ENCODE data around the gene ALK. TPM values are rescaled to one million over a fixed set of nuclear protein-coding genes. Genes with fewer than 3 reads are reported as not detected.

Gene ALK
- polyA plus RNA-seq, 2 of the 4 experiments (the other 2 are of a cell fraction): not detected

DNA sequence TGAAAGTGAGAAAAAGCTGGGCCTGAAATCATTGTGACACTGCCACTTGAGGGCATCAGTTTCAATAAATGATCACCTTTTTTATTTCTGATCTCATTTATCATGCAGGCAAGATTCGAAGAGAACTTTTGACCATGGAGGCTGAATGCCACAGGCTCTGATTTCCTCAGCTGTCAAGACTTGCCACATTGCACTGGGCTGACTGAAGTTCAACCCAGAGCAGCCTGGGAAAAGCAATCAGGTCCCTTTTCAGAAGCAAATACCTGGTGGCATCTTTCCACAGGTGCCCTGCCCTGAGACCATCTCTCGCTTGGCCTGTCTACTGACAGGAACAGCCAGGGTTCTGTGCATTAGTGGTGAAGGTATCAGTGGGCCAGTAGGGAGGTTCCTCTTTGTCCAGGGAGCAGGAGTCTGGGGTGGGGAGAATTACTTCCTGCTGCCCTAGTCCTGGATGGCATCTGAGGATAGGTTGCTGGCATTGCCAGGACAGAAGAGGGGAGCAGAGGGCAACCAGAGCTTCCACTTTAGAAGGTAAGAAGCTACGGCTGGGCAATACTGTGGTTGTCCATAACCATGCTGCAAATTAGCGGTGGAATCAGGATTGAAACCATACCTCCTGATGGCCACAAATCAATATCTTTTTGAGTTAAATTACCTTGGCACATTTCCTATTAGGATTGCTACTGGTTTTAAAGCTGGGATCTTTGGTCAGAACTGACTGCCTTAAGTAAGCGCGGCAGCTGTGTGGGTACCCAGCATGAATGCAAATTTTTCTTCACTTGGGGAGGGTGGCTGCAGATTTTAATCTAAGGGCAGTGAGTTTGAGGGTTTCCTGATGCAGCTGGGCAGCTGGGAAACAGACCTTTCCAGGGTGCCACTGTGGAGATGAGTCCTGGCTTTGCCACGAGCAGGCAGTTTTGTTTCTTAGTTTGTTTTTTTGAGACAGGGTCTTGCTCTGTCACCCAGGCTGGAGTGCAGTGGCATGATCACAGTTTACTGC, 394.5 kb downstream of the ALK start:
- ATAC-seq (no peak), FAIRE-seq (no peak), DNase-seq (ENCODE audit: low read depth in 1 of 2, low spot score in 1 of 2) (no peak)
- Histone ChIP-seq H3K4me3 (no peak overlapping the region), H3K27ac (no peak overlapping the region), H3K9me3 (no peaks in the 10 kb centered on the region), H3K4me1 (peaks cover 13% of the 10 kb centered on the region; the same call in 2 of the 3 replicates), H3K4me2 (no peak overlapping the region)
- WGBS (ENCODE audit: missing lambda C conversion rate): 57% methylated on average over 7 of the region's 7 CpGs
- no peak for TF ChIP-seq POLR2AphosphoS2 (conservative IDR thresholded peaks at IDR 0.05; ENCODE audit: low read length)
- TF ChIP-seq KDM1A (IDR thresholded peaks at IDR 0.05; ENCODE audit: low read depth): no peak
- no peak for TF ChIP-seq NR3C1 (IDR thresholded peaks at IDR 0.05)
- TF ChIP-seq, protein P1, sequence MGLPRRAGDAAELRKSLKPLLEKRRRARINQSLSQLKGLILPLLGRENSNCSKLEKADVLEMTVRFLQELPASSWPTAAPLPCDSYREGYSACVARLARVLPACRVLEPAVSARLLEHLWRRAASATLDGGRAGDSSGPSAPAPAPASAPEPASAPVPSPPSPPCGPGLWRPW (IDR thresholded peaks at IDR 0.05): no peak
- no peak for TF ChIP-seq MAFK (IDR thresholded peaks at IDR 0.05; ENCODE audit: partially characterized antibody)
- TF ChIP-seq MAZ (IDR thresholded peaks at IDR 0.05; ENCODE audit: borderline replicate concordance, low read depth, low read length): no peak
- TF ChIP-seq CEBPB (IDR thresholded peaks at IDR 0.05): no peak
- TF ChIP-seq, protein P2, sequence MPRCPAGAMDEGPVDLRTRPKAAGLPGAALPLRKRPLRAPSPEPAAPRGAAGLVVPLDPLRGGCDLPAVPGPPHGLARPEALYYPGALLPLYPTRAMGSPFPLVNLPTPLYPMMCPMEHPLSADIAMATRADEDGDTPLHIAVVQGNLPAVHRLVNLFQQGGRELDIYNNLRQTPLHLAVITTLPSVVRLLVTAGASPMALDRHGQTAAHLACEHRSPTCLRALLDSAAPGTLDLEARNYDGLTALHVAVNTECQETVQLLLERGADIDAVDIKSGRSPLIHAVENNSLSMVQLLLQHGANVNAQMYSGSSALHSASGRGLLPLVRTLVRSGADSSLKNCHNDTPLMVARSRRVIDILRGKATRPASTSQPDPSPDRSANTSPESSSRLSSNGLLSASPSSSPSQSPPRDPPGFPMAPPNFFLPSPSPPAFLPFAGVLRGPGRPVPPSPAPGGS (IDR thresholded peaks at IDR 0.05): no peak
- TF ChIP-seq, protein P3, sequence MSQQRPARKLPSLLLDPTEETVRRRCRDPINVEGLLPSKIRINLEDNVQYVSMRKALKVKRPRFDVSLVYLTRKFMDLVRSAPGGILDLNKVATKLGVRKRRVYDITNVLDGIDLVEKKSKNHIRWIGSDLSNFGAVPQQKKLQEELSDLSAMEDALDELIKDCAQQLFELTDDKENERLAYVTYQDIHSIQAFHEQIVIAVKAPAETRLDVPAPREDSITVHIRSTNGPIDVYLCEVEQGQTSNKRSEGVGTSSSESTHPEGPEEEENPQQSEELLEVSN (IDR thresholded peaks at IDR 0.05; ENCODE audit: borderline replicate concordance, low read depth): no peak
- TF ChIP-seq ESRRA (IDR thresholded peaks at IDR 0.05; ENCODE audit: borderline replicate concordance, low read length): no peak
- CTCF ChIA-PET: no interaction called here
- POLR2A ChIA-PET: no interaction called here

DNA sequence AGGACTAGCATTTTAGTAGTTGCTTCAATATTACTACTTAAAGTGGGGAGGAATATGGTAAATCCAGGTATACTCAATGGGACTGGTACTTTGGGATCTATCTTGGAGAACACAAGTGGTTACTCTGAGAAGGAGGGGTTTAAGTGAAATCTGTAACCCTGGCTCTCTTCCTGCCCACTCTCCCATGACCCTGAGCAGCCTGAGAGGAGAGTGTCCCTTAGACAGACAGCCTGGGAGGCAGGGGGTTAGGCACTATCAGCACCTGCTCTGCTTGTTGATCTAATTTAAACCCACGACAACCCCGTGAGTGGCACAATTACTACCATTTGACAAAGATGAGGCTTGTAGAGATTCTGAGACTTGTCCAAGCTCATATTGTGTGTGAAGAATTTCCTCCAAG, 395.5 kb downstream of the ALK start:
- FAIRE-seq (no peak), DNase-seq (ENCODE audit: low read depth in 1 of 2, low spot score in 1 of 2) (no peak), ATAC-seq (no peak)
- H3K27ac ChIP-seq: no peak overlapping the region
- no peak for TF ChIP-seq EHF (CRISPR knock-in tag; IDR thresholded peaks at IDR 0.05)
- TF ChIP-seq, protein P2 (IDR thresholded peaks at IDR 0.05): no peak
- TF ChIP-seq, protein P4, sequence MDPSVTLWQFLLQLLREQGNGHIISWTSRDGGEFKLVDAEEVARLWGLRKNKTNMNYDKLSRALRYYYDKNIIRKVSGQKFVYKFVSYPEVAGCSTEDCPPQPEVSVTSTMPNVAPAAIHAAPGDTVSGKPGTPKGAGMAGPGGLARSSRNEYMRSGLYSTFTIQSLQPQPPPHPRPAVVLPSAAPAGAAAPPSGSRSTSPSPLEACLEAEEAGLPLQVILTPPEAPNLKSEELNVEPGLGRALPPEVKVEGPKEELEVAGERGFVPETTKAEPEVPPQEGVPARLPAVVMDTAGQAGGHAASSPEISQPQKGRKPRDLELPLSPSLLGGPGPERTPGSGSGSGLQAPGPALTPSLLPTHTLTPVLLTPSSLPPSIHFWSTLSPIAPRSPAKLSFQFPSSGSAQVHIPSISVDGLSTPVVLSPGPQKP (IDR thresholded peaks at IDR 0.05; ENCODE audit: low read depth, low read length): no peak
- no peak for TF ChIP-seq MAFK (IDR thresholded peaks at IDR 0.05; ENCODE audit: partially characterized antibody)
- no peak for TF ChIP-seq PHF8 (IDR thresholded peaks at IDR 0.05; ENCODE audit: borderline replicate concordance, low read depth)
- no peak for TF ChIP-seq ESRRA (IDR thresholded peaks at IDR 0.05; ENCODE audit: borderline replicate concordance, low read length)
- TF ChIP-seq JUNB (IDR thresholded peaks at IDR 0.05): no peak
- TF ChIP-seq CHD2 (IDR thresholded peaks at IDR 0.05; ENCODE audit: low read length, partially characterized antibody): no peak
- no peak for TF ChIP-seq RFX5 (IDR thresholded peaks at IDR 0.05)
- TF ChIP-seq POLR2AphosphoS2 (conservative IDR thresholded peaks at IDR 0.05; ENCODE audit: low read length): no peak
- TF ChIP-seq, protein P5, sequence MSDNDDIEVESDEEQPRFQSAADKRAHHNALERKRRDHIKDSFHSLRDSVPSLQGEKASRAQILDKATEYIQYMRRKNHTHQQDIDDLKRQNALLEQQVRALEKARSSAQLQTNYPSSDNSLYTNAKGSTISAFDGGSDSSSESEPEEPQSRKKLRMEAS (IDR thresholded peaks at IDR 0.05): no peak
- TF ChIP-seq HEYL (CRISPR knock-in tag; IDR thresholded peaks at IDR 0.05): no peak
- TF ChIP-seq, protein P6, sequence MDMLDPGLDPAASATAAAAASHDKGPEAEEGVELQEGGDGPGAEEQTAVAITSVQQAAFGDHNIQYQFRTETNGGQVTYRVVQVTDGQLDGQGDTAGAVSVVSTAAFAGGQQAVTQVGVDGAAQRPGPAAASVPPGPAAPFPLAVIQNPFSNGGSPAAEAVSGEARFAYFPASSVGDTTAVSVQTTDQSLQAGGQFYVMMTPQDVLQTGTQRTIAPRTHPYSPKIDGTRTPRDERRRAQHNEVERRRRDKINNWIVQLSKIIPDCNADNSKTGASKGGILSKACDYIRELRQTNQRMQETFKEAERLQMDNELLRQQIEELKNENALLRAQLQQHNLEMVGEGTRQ (IDR thresholded peaks at IDR 0.05): no peak
- TF ChIP-seq, protein P1 (IDR thresholded peaks at IDR 0.05): no peak
- no peak for TF ChIP-seq TFCP2L1 (CRISPR knock-in tag; IDR thresholded peaks at IDR 0.05)
- TF ChIP-seq RAD21 (conservative IDR thresholded peaks at IDR 0.05 in 1 of 2, IDR thresholded peaks at IDR 0.05 in 1 of 2): no peak
- no peak for TF ChIP-seq KDM1A (IDR thresholded peaks at IDR 0.05; ENCODE audit: low read depth)
- no peak for TF ChIP-seq SREBF2 (IDR thresholded peaks at IDR 0.05)
- H3K4me3 ChIP-seq: no peak overlapping the region
- no peaks in the 10 kb centered on the region for H3K9me3 ChIP-seq
- CTCF ChIA-PET: interaction anchor here (0.6 to 0.7 kb wide), 2 partner anchors 337 to 568 kb away, joined by 5 read pairs; no protein-coding TSS in a partner anchor
- H3K4me1 ChIP-seq: peaks cover 13% of the 10 kb centered on the region; the same call in 2 of the 3 replicates
- POLR2A ChIA-PET: no interaction called here
- H3K4me2 ChIP-seq: no peak overlapping the region
- WGBS (ENCODE audit: missing lambda C conversion rate): 20% methylated on average over 2 of the region's 2 CpGs

Data from A549 (cell line).